Measurements from ENCODE around the gene ATRNL1.

DNA sequence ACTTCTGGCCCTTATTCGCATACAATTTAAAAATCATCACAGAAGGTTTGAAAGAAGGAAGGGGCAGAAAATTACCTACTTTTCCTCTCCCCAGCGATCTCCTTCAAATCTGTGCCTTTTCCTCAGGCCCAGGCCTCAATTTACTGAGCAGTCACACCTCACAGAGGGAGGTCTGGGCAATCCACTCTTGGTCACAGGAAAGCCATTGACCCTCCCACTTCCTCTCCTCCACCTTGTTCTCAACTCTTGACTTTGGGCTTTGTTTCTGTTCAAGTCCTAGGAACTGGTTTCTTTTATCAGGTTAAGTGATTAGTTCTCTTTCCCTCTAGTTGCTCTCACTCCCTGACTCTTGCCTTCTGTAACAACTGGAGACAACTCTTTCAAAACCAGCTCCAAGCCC, 37.0 kb upstream of the ATRNL1 start:
- TF ChIP-seq EZH2 (IDR thresholded peaks at IDR 0.05; ENCODE audit: low read depth, unreplicated experiment) (no peak), CTCF (conservative IDR thresholded peaks at IDR 0.05; ENCODE audit: low read depth in 2 of 2) (no peak), JUNB (IDR thresholded peaks at IDR 0.05; ENCODE audit: unreplicated experiment) (no peak), EZH2phosphoT487 (IDR thresholded peaks at IDR 0.05; ENCODE audit: unreplicated experiment) (no peak), ZNF331 (CRISPR knock-in tag; IDR thresholded peaks at IDR 0.05; ENCODE audit: low read depth) (no peak), POLR2AphosphoS5 (IDR thresholded peaks at IDR 0.05; ENCODE audit: low read depth) (no peak), REST (IDR thresholded peaks at IDR 0.05; ENCODE audit: unreplicated experiment) (no peak), CREB1 (CRISPR knock-in tag; IDR thresholded peaks at IDR 0.05; ENCODE audit: low read depth) (no peak), STAT1 (IDR thresholded peaks at IDR 0.05; ENCODE audit: unreplicated experiment) (no peak), ZNF114 (CRISPR knock-in tag; IDR thresholded peaks at IDR 0.05) (no peak), NANOG (IDR thresholded peaks at IDR 0.05; ENCODE audit: borderline replicate concordance) (no peak)
- TF ChIP-seq, protein P1, sequence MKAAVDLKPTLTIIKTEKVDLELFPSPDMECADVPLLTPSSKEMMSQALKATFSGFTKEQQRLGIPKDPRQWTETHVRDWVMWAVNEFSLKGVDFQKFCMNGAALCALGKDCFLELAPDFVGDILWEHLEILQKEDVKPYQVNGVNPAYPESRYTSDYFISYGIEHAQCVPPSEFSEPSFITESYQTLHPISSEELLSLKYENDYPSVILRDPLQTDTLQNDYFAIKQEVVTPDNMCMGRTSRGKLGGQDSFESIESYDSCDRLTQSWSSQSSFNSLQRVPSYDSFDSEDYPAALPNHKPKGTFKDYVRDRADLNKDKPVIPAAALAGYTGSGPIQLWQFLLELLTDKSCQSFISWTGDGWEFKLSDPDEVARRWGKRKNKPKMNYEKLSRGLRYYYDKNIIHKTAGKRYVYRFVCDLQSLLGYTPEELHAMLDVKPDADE (IDR thresholded peaks at IDR 0.05): no peak

Data from GM23338 (cell line).